Measurements from ENCODE around the gene N4BP2L2.

N4BP2L2 gene

GRCh38 chr13:32530841-32531253, 7.7 kb downstream of the N4BP2L2 start:
- DNase-seq (ENCODE audit: low read depth in 2 of 2), result no peak

- no peak for DNase-seq (ENCODE audit: low read depth in 2 of 2)
Measured at GRCh38 chr13:32528358-32528757, 10.2 kb downstream of the N4BP2L2 start.

- DNase-seq (ENCODE audit: low read depth in 2 of 2), result no peak
Measured at GRCh38 chr13:32527151-32527550, 11.4 kb downstream of the N4BP2L2 start.

- no peak for DNase-seq (ENCODE audit: low read depth in 2 of 2)
Measured at GRCh38 chr13:32525766-32526165, 12.8 kb downstream of the N4BP2L2 start.

DNA sequence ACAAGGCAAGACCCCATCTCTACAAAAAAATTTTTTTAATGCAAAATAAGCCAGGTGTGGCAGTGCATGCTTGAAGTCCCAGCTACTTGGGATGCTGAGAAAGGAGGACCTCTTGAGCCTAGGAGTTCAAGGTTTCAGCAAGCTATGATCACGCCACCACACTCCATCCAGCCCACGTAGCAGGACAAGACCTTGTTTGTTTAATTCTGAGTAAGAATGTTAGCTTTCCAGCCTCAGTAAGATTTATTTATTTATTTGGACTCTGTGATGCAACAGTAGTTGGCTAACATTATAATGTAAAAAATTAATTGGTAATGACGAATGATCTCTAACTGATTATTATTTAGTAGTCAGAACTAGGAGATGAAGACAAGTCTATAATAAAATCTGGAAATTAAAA, 23.3 kb downstream of the N4BP2L2 start:
- no peak for DNase-seq (ENCODE audit: low read depth in 2 of 2)

- no peak for DNase-seq (ENCODE audit: low read depth in 2 of 2)
Measured at GRCh38 chr13:32511482-32511881, 27.1 kb downstream of the N4BP2L2 start.

DNA sequence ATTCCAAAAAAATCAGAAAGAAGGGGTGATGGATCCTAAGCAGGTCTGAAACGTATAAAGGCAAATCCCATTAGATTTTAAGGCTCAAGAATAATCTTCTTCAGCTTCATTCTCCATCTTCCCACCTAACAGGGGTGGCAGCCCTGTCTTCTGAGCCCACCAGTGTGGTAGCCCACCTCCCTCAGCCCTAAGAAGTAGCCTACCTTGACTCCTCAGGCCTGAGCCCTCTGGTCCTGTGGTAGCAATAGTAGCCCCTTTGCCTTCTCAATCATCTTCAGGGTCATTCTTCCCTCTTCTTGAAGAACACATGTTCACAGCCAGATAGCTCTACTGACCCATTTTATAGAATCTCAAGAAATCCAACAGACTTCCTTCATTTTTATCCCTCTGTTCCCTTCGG, 33.7 kb downstream of the N4BP2L2 start:
- DNase-seq (ENCODE audit: low read depth in 2 of 2), result no peak

GRCh38 chr13:32504263-32504662, 34.3 kb downstream of the N4BP2L2 start:
- DNase-seq (ENCODE audit: low read depth in 2 of 2), result no peak

- no peak for DNase-seq (ENCODE audit: low read depth in 2 of 2)
Measured at GRCh38 chr13:32503727-32504126, 34.9 kb downstream of the N4BP2L2 start.

- no peak for DNase-seq (ENCODE audit: low read depth in 2 of 2)
Measured at GRCh38 chr13:32501064-32501463, 37.5 kb downstream of the N4BP2L2 start.

GRCh38 chr13:32499538-32500210, 38.9 kb downstream of the N4BP2L2 start:
- DNase-seq (ENCODE audit: low read depth in 2 of 2), result no peak

- no peak for DNase-seq (ENCODE audit: low read depth in 2 of 2)
Measured at GRCh38 chr13:32497589-32497988, 41.0 kb downstream of the N4BP2L2 start.

DNA sequence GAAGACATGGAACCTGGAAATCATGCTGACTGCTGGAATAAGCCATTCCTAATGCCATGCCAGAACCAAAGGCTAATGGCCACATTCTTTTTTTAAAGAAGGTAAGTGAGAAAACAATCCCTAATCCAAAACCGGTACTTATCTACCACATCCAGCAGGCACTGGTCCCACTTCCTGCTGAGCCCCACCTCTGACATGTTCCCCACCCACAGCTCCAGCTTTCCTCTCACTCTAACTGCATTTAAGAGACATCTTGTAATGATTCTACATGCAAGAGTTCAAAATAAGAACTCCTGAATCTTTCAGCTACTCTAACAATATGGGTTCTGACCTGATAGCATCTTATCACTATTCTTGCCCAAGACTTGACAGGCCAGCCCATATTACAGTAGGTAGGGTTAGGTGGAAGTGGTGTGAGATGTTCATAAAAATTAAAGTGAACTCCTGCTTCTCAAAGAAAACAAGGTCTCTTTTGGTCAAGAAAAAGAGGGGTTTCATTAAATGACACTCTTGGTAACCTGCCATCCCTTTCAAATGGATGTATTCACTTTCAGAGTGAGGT, 41.9 kb downstream of the N4BP2L2 start:
- DNase-seq (ENCODE audit: low read depth in 2 of 2), result no peak

DNA sequence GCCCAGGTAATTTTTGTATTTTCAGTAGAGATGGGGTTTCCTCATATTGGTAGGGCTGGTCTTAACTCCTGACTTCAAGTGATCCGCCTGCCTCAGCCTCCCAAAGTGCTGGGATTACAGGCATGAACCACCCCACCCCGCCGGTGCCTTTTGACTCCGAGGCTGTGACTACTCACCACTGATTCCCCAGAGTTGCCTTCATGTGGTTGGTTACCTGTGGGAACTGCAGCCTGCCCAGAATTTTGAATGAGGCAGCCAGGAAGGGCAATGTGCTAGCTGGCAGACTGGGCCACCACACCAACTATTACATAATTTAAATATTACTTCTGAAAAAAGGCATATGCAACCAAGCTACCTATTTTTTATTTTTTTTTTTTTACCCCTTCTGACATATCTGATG, 42.8 kb downstream of the N4BP2L2 start:
- DNase-seq (ENCODE audit: low read depth in 2 of 2), result no peak

DNA sequence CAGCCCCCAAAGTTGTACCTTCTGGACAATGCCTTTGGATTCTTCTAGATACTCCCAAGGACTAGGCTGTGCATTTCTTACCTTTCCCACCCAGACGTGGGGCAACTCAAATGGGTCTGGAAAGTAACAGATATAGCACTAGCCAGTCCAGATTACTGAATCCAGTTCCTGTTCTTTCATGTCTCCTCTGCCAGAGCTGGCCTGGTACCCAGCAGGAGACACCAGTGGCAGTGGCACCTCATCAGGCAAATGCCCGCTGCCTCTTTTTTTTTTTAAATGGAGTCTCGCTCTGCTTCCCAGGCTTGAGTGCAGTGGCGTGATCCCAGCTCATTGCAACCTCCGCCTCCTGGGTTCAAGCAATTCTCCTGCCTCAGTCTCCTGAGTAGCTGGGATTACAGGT, 43.2 kb downstream of the N4BP2L2 start:
- no peak for DNase-seq (ENCODE audit: low read depth in 2 of 2)

DNA sequence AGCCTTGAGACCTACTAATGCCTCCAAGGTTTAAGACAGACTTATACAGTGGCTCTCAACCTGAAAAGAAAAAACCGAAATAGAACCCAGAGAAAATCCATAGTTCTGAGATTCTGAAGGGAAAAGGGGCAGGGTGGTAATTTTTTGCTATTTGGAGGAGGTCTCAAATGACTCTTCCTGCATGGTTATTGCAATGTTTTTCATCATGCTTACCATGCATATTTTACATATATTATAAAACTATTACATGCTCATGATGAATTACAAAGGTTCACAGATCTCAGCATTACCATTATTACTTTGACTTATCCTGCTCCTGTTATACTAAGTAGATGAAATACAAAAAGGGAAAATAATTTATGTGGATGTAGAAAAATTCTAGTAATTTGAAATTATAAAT, 47.6 kb downstream of the N4BP2L2 start:
- no peak for DNase-seq (ENCODE audit: low read depth in 2 of 2)

DNA sequence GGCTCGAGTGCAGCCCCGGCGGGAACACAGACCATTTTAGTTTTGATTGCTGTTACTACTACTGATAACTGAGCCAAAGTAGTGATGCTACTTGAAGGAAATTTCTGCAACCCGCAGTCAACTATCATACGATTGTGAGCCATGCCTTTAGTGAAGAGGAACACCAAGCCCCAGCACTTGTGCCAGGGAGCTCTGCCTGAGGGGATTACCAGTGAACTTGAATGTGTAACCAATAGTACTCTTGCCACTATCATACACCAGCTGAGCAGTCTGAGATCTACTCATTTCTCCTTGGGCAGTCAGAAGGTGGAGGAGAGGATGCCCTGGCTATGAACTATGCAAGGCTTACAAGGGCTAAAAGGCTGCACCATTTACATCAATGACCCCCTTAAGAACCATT, 61.7 kb downstream of the N4BP2L2 start:
- no peak for DNase-seq (ENCODE audit: low read depth in 2 of 2)

DNA sequence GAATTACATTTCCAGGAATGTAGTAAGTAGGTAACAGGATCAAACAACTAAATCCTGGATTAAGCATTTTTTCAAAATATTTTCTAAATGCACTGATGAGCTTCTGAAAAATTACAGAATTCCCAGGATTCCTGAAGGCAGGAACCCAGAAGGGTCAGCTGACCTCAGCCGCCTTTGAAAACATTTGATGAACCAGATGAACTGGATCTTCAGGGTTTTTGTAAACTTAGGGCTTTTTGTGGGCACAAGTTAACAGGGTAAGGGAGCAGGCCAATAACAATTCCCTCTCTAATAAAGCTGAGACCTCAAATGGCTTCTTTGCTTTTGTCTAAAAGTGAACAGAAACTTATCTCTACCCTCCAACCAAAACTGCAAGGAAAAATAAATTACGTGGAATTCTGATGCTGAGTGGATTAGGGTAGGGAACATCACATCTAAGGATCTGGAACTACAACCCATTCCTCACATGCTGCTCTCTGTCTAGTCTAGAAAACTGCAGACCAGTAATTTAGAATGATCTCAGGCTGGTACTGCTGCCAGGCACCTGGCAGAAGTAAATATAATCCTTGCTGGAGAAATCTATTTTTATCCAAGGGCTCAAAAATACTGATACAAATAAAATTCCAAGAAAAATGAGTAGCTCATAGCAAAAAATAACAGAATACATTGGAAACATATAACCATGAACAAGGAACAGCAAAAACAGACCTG, 62.4 kb downstream of the N4BP2L2 start:
- no peak for DNase-seq (ENCODE audit: low read depth in 2 of 2)

DNA sequence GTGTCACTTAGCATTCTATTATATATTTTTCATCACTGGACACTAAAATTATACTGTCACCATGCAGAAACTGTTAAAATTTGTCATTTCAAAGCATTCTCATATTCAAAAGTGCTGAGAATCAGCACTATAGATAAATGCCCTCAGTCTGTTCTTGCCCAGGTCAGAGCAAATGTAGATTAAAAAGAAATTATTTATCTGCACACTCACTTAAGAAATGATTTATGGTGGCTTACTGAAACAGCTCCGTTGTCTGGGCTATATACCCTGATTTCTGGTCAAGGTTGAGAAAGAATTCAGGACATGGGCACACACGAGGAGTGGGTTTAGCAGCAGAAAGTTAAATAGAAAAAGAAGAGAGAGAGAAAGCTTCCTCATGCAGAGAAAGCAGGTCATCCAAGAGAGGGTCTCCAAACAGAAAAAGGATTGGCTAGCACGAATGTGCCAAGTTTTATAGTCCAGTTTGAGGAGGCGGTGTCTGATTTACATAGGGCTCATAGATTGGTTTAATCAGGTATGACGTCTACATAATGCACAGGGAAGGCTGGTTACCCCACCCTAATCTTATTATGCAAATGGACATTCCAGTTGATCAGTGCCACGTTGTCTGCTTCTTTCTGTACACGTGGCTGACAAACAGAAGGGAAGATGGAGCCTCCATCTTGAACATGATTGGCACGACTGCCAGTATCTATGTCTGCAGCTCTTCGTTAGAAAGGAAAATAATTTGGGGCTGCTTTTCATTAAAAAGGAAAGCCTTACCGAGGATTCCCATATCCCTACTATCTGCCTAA, 63.4 kb downstream of the N4BP2L2 start:
- no peak for DNase-seq (ENCODE audit: low read depth in 2 of 2)

DNA sequence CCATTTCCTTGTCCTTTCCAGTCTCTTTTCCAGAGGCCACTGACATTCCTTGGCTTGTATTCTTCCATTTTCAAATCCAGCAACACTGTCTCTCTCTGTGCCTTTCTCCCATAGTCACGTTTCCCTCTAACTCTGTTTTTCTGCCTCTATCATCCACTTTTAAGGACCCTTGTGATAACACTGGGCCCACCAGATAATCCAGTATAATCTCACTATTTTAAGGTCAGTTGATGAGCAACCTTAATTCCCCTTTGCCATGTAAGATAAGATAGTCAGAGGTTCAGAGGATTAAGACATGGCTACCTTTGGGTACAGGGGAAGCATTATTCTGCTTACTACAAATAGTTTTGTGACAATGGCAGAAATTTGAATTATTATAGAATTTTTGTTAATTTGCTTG, 64.9 kb downstream of the N4BP2L2 start:
- DNase-seq (ENCODE audit: low read depth in 2 of 2), result no peak

- DNase-seq (ENCODE audit: low read depth in 2 of 2), result no peak
Measured at GRCh38 chr13:32472194-32472621, 66.4 kb downstream of the N4BP2L2 start.

DNA sequence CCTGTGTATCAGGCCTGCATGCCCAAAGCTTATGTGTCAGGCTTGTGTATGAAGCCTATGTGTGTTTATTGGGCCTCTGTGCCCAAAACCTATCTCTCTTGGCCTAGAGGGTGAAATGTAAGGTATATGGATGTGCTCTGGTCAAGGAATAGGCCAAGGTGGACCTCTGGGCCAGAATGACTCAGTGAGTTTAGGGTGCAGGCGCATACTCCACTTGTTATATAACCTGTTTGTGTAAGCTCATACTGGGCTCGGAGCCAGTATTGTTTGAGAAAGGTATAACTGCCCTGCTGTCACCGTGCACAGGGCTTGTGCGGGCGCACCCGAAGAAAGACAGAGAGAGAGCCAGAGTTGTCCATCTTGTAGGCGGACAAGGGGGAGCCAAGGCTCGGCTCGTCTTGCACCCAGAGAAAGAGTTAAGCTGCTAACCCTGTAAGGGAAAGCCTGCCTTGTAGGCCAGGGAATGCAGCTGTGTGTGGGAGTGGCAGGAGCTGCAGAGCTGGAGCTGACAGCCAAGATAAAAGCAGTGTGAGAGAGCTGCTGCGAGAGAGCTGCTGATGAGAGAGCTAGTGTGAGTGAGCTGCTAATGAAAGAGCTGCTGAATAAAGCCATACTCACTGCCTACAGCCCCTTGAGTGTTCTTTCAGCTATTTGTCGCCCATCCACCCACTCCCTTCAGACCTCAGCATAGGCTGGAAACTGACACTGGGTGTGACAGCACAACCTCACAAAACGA, 67.2 kb downstream of the N4BP2L2 start:
- no peak for DNase-seq (ENCODE audit: low read depth in 2 of 2)
